ENCODE results near the gene NFKB1.

- TF ChIP-seq CTCF (IDR thresholded peaks at IDR 0.05) (no peak), POLR2A (IDR thresholded peaks at IDR 0.05) (no peak)
These were observed 10.9 kb downstream of the NFKB1 start for GRCh38 chr4:102511830-102512605.
